HG03108 (cell line): ENCODE data around the gene SGCE.
"Not testable (repeated sequence)": the region's sequence is repeated elsewhere in the genome, so short reads cannot be mapped to it uniquely, and the experiment has no call there.

ENCODE experiments used
- ATAC-seq: cut with Tn5 transposase; IDR thresholded peaks from one replicate; pipeline ENCODE4 v1.9.1; 2021; ENCODE audit warnings: moderate library complexity; ENCODE audit not compliant: unreplicated experiment

The SGCE gene

GRCh38 chr7:94655848-94656657 is at the start of gene SGCE:
Gene SGCE, minus strand, starts transcription at chr7:94656133. Its CDS starts 35 bp downstream, at chr7:94656098.
- no peak for ATAC-seq

GRCh38 chr7:94705155-94706021 is 49.5 kb upstream of the SGCE start:
- ATAC-seq, result not testable (repeated sequence)

- ATAC-seq, result no peak
Measured at GRCh38 chr7:94701555-94701973, 45.6 kb upstream of the SGCE start.

- ATAC-seq, result no peak
Measured at GRCh38 chr7:94700926-94701554, 45.1 kb upstream of the SGCE start.

- no peak for ATAC-seq
Measured at GRCh38 chr7:94698275-94698674, 42.3 kb upstream of the SGCE start.

GRCh38 chr7:94697035-94697974 is 41.4 kb upstream of the SGCE start:
- ATAC-seq, result no peak

- ATAC-seq, result no peak
Measured at GRCh38 chr7:94687810-94688209, 31.9 kb upstream of the SGCE start.

- no peak for ATAC-seq
Measured at GRCh38 chr7:94687076-94687475, 31.1 kb upstream of the SGCE start.

- no peak for ATAC-seq
Measured at GRCh38 chr7:94683066-94683465, 27.1 kb upstream of the SGCE start.

GRCh38 chr7:94679358-94679757 is 23.4 kb upstream of the SGCE start:
- ATAC-seq, result no peak

GRCh38 chr7:94676431-94676830 is 20.5 kb upstream of the SGCE start:
- no peak for ATAC-seq

- ATAC-seq, result no peak
Measured at GRCh38 chr7:94675356-94675755, 19.4 kb upstream of the SGCE start.

GRCh38 chr7:94671444-94672235 is 15.7 kb upstream of the SGCE start:
- ATAC-seq, result no peak

- no peak for ATAC-seq
Measured at GRCh38 chr7:94669773-94670495, 14.0 kb upstream of the SGCE start.

- no peak for ATAC-seq
Measured at GRCh38 chr7:94666879-94667587, 11.1 kb upstream of the SGCE start.

- ATAC-seq, result no peak
Measured at GRCh38 chr7:94665426-94665825, 9.5 kb upstream of the SGCE start.

- ATAC-seq, result no peak
Measured at GRCh38 chr7:94664023-94664422, 8.1 kb upstream of the SGCE start.

- no peak for ATAC-seq
Measured at GRCh38 chr7:94662548-94662947, 6.6 kb upstream of the SGCE start.
